Measurements from ENCODE around the gene ADSS1.

The ADSS1 gene

DNA sequence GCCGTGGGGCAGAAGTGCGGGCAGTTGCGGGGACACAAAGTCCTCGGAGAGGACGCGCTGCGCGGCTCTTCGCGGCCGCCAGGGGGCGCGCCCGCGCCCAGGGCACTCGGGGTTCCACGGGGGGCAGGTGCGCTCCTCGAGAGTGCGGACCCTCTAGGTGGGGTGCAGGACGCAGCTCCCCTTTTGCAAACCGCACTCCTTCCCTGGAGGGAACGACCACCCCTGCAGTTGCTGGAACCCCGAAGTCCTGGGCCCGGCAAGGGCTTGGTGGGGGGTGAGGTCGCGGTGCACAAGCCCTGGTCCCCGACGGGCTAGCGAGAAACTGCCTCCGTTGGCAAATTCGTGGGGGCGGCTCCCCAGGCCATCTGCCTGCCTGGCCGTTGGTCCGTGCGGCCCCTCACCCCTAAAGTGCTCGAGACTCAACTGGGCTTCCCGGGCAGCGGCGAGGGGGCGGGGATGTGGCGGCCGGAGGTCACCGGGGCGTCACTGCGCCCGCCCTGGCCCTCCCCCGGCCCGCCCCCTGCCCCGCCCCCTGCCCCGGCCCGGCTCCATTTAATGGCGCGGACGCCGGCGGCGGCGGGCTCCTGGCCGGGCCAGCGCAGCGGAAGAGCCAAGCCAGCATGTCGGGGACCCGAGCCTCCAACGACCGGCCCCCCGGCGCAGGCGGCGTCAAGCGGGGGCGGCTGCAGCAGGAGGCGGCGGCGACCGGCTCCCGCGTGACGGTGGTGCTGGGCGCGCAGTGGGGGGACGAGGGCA is at the start of gene ADSS1:
TSS of gene ADSS1 (plus strand) at position 579 of the 756 bp plus-strand sequence. CDS start at position 621, 42 bp downstream.
- DNase-seq (ENCODE audit: low read depth in 2 of 2), result peak in 1 of 2 donors; percentile 25

- no peak for DNase-seq (ENCODE audit: low read depth in 2 of 2)
Observed at GRCh38 chr14:104675447-104675846, 48.6 kb upstream of the ADSS1 start.

DNA sequence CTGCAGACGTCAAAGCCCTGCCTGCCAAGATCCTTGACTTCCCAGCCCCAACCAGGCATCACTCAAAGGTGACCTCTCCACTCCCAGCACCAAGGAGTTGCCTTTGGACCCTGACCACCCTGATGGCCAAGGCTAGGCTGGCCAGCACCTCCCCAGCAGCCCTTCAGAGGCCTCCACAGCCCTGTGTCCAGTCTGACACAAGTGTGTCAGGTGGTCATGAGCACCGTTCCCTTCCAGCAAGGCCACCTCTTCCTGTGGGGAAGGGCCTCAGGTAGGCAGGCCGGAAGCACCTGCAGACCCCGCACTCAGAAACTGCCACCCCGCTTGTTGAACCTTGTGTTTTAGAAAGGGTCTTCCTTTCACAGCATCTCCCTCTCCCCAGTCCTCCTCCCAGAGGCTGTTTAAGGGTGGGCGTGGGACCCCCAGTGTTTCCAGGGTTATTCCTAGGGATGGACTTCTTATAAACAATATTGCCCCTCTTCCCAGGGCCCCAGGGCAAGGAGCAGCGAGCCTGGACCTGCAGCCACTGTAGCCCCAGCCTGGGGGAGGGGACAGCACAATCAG is 47.8 kb upstream of the ADSS1 start:
- no peak for DNase-seq (ENCODE audit: low read depth in 2 of 2)

DNA sequence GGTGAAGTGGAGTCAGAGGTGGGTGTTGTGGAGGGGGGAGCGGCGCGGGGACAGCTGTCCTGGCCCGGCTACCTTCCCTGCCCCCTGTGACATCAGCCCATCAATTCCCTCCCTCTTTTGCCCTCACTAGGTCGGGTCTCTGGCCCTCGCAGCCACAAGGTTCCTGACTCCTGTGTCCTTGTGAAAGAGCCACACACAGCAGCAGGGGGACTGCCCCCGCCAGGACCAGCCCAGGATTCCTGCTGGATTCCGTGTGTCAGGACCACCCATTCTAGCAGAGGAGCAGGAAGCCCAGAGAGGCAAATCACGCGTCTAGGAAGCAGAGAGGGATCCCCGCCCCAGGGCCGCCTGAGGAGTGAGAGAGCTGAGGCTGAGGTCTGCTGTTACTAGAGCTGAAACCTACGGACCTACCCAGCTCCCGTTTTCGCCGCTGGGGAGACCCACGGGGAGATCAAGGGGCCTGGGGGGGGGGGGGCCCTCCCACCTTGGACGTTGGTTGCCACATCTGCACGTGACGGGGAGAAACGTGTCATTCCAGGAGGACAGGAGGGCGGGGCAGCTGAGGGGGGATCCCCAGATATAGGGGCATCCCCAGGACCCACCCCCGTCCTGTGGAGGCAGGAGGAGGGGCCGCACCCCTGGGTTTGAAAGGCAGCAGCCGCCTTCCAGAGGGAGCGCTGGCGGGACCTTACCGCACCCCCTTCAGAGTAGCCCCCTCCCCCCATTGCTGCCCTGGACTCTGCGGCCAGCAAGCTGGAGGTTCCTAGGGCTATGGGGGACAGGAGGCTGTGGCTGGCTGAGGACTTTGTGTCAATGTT is 47.1 kb upstream of the ADSS1 start:
- DNase-seq (ENCODE audit: low read depth in 2 of 2), result no peak

DNA sequence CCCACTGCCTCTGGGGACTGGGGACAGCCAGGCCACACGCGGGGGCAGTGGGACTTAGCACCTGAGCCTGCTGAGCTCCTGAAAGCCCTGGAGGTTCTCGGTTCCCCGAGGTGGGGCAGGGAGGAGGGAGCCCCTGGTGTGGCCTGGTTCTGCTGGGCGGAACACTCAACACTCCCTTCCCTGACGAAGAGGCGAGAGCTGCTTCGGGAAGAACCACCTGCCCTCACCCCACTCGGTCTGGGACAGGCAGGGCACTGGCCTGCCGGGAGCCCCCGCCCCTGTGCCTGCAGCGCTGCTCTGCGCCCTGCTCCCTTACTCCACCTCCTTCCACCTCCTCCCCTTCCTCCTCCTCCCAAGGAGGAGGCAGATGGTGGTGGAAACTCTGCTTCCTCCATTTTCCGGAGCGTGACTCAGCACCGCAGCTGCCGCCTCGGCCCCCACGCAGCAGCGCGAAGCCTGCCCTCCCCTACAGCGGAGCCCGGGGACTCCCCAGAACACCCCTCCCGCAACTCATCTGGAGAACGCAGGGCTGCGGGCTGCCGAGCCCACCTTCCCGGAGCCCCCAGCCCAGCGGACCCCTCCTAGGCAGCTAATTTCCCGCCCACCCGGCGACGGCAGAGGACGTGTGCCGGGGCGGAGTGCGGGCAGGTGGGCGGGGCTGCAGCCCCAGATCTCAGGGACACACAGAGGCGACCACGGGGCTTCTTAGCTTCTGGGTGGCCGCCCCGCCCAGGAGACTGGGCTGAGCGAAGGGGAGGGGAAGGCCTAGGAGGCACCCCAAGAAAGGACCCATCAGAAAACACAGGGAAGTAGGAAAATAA is 46.3 kb upstream of the ADSS1 start:
- DNase-seq (ENCODE audit: low read depth in 2 of 2), result peak; percentile 56 to 67

DNA sequence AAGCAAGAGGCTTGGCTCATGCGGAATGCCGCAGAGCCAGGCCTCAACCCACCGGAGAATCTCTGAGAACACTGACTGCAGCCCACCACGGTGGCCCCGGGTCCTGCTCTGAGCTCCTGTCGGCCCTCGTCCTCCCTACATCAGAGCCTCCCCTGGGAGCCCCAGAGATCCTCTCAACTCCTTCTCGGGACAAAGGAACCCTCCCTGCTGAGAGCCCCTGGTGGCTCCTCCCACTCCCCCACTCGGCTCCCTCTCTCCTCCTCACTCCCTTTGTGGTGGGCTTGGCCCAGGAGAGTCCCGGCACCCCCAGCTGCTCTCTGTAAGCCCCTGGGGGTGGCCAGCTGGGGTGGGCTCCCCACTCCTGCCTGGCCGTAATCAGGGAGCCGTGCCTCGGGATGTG is 45.7 kb upstream of the ADSS1 start:
- no peak for DNase-seq (ENCODE audit: low read depth in 2 of 2)

DNA sequence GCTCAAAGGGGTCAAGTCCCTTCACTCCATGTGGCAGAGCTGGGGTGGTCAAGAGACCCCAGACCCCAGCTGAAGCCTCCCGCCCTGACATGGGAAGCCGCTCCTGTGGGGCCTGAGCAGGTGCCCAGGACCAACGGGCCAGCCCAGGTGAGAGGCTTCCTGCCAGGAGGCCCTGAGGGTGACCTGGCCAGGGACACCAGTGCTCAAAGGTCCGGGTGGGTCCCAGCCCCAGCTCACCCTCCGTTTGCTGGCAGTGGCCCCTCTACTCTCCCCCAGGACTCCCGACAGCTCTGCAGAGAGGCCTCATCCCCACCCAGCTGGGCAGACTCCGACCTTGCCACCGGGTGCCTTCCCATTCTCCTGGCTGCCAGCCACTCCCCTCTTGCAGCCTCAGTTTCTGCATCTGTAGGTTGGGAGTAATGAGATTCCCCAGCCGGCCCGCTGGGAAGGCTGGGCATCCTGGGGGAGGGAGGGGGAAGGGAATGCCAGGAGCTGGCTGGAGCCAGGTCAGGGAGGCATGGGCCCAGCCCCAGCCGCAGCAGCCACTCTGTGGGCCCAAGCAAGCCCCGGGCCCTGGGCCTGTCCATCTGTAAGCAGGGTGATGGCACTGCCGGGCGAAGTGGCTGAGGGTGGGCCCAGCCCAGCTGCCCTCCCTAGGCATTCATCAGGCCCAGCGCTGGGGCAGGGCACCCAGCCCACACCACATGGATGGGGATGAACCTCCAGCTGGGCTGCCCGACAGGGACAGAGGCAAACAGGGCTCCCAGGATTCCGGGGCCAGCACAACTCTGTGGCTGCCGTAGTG is 44.9 kb upstream of the ADSS1 start:
- DNase-seq (ENCODE audit: low read depth in 2 of 2), result no peak

GRCh38 chr14:104680056-104680805 is 43.8 kb upstream of the ADSS1 start:
- DNase-seq (ENCODE audit: low read depth in 2 of 2), result no peak

GRCh38 chr14:104680806-104681688 is 43.0 kb upstream of the ADSS1 start:
- DNase-seq (ENCODE audit: low read depth in 2 of 2), result no peak

DNA sequence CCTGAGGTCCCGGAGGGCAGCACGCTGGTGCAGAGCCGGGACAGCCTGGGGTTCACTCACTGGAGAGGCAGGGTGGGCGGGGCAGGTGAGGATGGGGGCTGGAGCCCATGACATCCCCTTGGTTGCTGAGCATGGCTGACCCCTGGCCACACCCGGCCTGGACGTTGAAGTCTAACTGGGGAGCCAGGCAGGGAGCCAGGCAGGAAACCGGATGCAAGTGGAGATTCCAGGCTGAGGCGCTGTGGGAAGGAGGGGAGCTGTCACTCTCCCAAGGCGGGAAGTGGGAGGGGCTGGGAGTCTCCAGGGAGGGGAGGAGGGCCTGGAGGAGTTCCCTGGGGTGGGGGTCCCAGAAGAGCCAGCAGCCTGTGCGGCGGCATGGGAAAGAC is 42.3 kb upstream of the ADSS1 start:
- no peak for DNase-seq (ENCODE audit: low read depth in 2 of 2)

DNA sequence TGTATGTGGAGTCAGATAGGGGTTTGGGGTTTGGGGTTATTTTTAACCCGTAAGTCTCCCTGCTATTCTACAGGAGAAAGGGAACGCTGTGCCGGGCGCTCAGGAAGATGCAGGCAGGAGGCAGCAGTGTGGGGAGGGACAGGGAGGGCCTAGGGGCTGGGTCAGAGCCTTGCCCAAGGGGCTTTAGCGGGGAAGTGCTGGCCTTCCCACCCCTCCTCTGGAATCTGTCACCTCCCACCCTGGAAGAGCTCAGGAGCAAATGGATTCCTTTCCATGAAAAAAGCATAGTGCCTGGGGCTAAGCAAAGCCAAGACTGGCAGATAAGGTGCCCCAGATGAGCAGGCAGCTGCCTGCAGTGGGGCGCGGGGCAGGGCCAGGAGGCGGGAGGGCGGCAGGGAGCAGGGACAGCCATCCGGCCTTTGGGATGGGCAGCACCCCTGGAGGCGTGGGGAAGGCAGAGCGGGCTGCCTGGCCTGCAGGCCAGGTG is 41.9 kb upstream of the ADSS1 start:
- no peak for DNase-seq (ENCODE audit: low read depth in 2 of 2)

- no peak for DNase-seq (ENCODE audit: low read depth in 2 of 2)
Observed at GRCh38 chr14:104683653-104684448, 40.2 kb upstream of the ADSS1 start.

- no peak for DNase-seq (ENCODE audit: low read depth in 2 of 2)
Observed at GRCh38 chr14:104684449-104684821, 39.6 kb upstream of the ADSS1 start.

- DNase-seq (ENCODE audit: low read depth in 2 of 2), result no peak
Observed at GRCh38 chr14:104685216-104685997, 38.6 kb upstream of the ADSS1 start.

- no peak for DNase-seq (ENCODE audit: low read depth in 2 of 2)
Observed at GRCh38 chr14:104685998-104686610, 37.9 kb upstream of the ADSS1 start.

DNA sequence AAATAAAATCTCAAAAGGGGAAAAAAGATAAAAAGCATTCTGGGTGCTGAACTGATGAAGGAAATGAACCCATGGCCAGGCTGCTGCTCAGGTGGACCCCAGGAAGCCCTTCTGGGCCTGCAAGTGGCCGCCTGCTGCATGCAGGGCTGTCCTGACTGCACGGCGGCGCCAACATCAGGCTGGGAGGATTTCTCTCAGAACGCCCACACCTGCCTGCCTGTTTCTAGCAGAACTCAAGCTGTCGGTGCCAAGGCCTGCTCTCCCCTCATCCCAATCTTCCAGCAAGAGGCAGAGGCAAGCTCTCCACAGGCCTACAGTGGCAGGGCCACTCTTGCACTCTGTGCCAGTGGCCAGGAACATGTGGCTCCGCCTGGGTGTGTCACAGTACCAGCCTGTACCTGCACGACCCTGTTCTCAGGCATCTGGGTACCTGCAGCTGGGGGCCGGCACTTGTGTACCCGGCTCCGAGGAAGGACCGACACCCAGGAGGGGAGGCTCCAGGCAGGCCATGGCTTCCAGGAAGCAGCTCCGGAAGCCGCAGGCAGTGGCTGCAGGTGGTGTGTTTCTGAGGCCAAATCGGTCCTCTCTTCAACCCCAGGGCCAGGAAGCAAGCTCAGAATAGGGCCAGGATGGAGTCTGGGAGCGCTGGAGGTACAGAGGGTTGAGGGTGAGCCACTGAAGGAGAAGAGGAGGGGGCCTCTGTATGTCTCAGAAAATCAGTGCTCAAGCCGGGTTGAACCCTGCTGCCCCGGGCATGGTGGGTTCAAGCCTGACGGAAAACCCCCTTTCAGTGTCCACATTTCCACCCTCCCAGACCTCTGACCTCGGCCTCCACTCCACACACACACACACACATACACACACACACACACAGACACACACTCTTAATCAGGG is 37.2 kb upstream of the ADSS1 start:
- DNase-seq (ENCODE audit: low read depth in 2 of 2), result no peak

All from activated CD8-positive, alpha-beta memory T cell treated with anti-CD3 and anti-CD28 coated beads for 4 hours (primary cell).